Measurements from ENCODE around the gene ARMH2. TPM values are rescaled to one million over a fixed set of nuclear protein-coding genes. Genes with fewer than 3 reads are reported as not detected.
A peak's percentile ranks its signal among the peaks of the same experiment; 100 is the strongest.
"Not testable (repeated sequence)": the region's sequence is repeated elsewhere in the genome, so short reads cannot be mapped to it uniquely, and the experiment has no call there.

ARMH2 gene
- polyA plus RNA-seq, 1 donor from 2014 or later, result 0.50 TPM

- Mint-ChIP-seq H3K4me3 (no peak overlapping the region), H3K27me3 (no peaks in the 10 kb centered on the region)
These were observed 35.1 kb downstream of the ARMH2 start for GRCh38 chr6:24763578-24763977.

GRCh38 chr6:24761851-24762250 lies 36.9 kb downstream of the ARMH2 start:
- Mint-ChIP-seq H3K36me3 (no peaks in the 10 kb centered on the region), H3K27ac (peak overlapping the region in 1 of 3 donors; percentile 16), H3K27me3 (no peaks in the 10 kb centered on the region), H3K4me1 (peaks cover 0 to 6% (median 5%) of the 10 kb centered on the region in 3 donors), H3K4me3 (no peak overlapping the region), H3K9me3 (peaks cover 0 to 2% (median 0%) of the 10 kb centered on the region in 3 donors)

More at GRCh38 chr6:24763578-24763977, 35.1 kb downstream of the ARMH2 start:
- H3K9me3 Mint-ChIP-seq, result peaks cover 0 to 2% (median 0%) of the 10 kb centered on the region in 3 donors
- peaks cover 0 to 6% (median 5%) of the 10 kb centered on the region in 3 donors for H3K4me1 Mint-ChIP-seq
- H3K36me3 Mint-ChIP-seq, result no peaks in the 10 kb centered on the region
- no peak overlapping the region for H3K27ac Mint-ChIP-seq

- peaks cover 0 to 2% (median 0%) of the 10 kb centered on the region in 3 donors for H3K9me3 Mint-ChIP-seq
- no peak overlapping the region for H3K27ac Mint-ChIP-seq
- peaks cover 0 to 5% (median 5%) of the 10 kb centered on the region in 3 donors for H3K4me1 Mint-ChIP-seq
These were observed 37.4 kb downstream of the ARMH2 start for GRCh38 chr6:24761193-24761835.

GRCh38 chr6:24760210-24760609 lies 38.5 kb downstream of the ARMH2 start:
- Mint-ChIP-seq H3K27me3 (no peaks in the 10 kb centered on the region), H3K27ac (no peak overlapping the region), H3K4me1 (peaks cover 0 to 5% (median 5%) of the 10 kb centered on the region in 3 donors), H3K36me3 (no peaks in the 10 kb centered on the region), H3K9me3 (peaks cover 0 to 2% (median 0%) of the 10 kb centered on the region in 3 donors), H3K4me3 (no peak overlapping the region)

More at GRCh38 chr6:24761193-24761835, 37.4 kb downstream of the ARMH2 start:
- no peaks in the 10 kb centered on the region for H3K36me3 Mint-ChIP-seq
- no peaks in the 10 kb centered on the region for H3K27me3 Mint-ChIP-seq
- H3K4me3 Mint-ChIP-seq, result no peak overlapping the region

GRCh38 chr6:24759718-24760117 lies 39.0 kb downstream of the ARMH2 start:
- Mint-ChIP-seq H3K27ac (no peak overlapping the region), H3K36me3 (no peaks in the 10 kb centered on the region), H3K27me3 (no peaks in the 10 kb centered on the region), H3K4me1 (peaks cover 0 to 5% (median 5%) of the 10 kb centered on the region in 3 donors), H3K4me3 (no peak overlapping the region), H3K9me3 (peaks cover 0 to 2% (median 0%) of the 10 kb centered on the region in 3 donors)

- H3K9me3 Mint-ChIP-seq, result peaks cover 0 to 2% (median 0%) of the 10 kb centered on the region in 3 donors
- H3K4me3 Mint-ChIP-seq, result no peak overlapping the region
- H3K27me3 Mint-ChIP-seq, result peaks cover 3% of the 10 kb centered on the region
- H3K27ac Mint-ChIP-seq, result no peak overlapping the region
- peaks cover 0 to 5% (median 5%) of the 10 kb centered on the region in 3 donors for H3K4me1 Mint-ChIP-seq
- H3K36me3 Mint-ChIP-seq, result no peaks in the 10 kb centered on the region
These were observed 41.1 kb downstream of the ARMH2 start for GRCh38 chr6:24757611-24758010.

- Mint-ChIP-seq H3K4me1 (no peaks in the 10 kb centered on the region), H3K36me3 (peaks cover 2% of the 10 kb centered on the region), H3K27ac (no peak overlapping the region), H3K4me3 (no peak overlapping the region), H3K9me3 (no peaks in the 10 kb centered on the region), H3K27me3 (peaks cover 5% of the 10 kb centered on the region)
These were observed 43.4 kb downstream of the ARMH2 start for GRCh38 chr6:24755279-24755678.

GRCh38 chr6:24754378-24754777 lies 44.3 kb downstream of the ARMH2 start:
- H3K4me3 Mint-ChIP-seq, H3K9me3 Mint-ChIP-seq: not testable (repeated sequence)

GRCh38 chr6:24753545-24753944 lies 45.2 kb downstream of the ARMH2 start:
- no peaks in the 10 kb centered on the region for H3K9me3 Mint-ChIP-seq
- H3K4me1 Mint-ChIP-seq, result peaks cover 8 to 11% (median 9%) of the 10 kb centered on the region in 3 donors
- no peak overlapping the region for H3K4me3 Mint-ChIP-seq
- H3K27me3 Mint-ChIP-seq, result peaks cover 5% of the 10 kb centered on the region
- peaks cover 2% of the 10 kb centered on the region for H3K36me3 Mint-ChIP-seq
- H3K27ac Mint-ChIP-seq, result no peak overlapping the region

More at GRCh38 chr6:24754378-24754777, 44.3 kb downstream of the ARMH2 start:
- H3K27me3 Mint-ChIP-seq, H3K36me3 Mint-ChIP-seq, H3K27ac Mint-ChIP-seq, H3K4me1 Mint-ChIP-seq: not testable (repeated sequence)

- peaks cover 5% of the 10 kb centered on the region for H3K27me3 Mint-ChIP-seq
- no peak overlapping the region for H3K27ac Mint-ChIP-seq
- H3K4me3 Mint-ChIP-seq, result no peak overlapping the region
- H3K9me3 Mint-ChIP-seq, result no peaks in the 10 kb centered on the region
- H3K36me3 Mint-ChIP-seq, result peaks cover 2% of the 10 kb centered on the region
- peaks cover 8 to 11% (median 9%) of the 10 kb centered on the region in 3 donors for H3K4me1 Mint-ChIP-seq
These were observed 45.7 kb downstream of the ARMH2 start for GRCh38 chr6:24752917-24753492.

- Mint-ChIP-seq H3K4me3 (no peak overlapping the region), H3K27ac (no peak overlapping the region), H3K27me3 (peaks cover 5% of the 10 kb centered on the region), H3K9me3 (no peaks in the 10 kb centered on the region), H3K4me1 (peaks cover 8 to 11% (median 9%) of the 10 kb centered on the region in 3 donors), H3K36me3 (peaks cover 2% of the 10 kb centered on the region)
These were observed 46.2 kb downstream of the ARMH2 start for GRCh38 chr6:24752503-24752902.

GRCh38 chr6:24750878-24751277 lies 47.8 kb downstream of the ARMH2 start:
- not testable (repeated sequence) for H3K36me3 Mint-ChIP-seq, H3K27me3 Mint-ChIP-seq, H3K4me3 Mint-ChIP-seq, H3K27ac Mint-ChIP-seq, H3K9me3 Mint-ChIP-seq
- H3K4me1 Mint-ChIP-seq, result peaks cover 9 to 11% (median 9%) of the 10 kb centered on the region in 3 donors

- peaks cover 2% of the 10 kb centered on the region for H3K36me3 Mint-ChIP-seq
- peak overlapping the region in 2 of 3 donors; percentile 2 to 67 for H3K27ac Mint-ChIP-seq
- peaks cover 11 to 13% (median 12%) of the 10 kb centered on the region in 3 donors for H3K4me1 Mint-ChIP-seq
- H3K27me3 Mint-ChIP-seq, result peaks cover 5% of the 10 kb centered on the region
- no peak overlapping the region for H3K4me3 Mint-ChIP-seq
- H3K9me3 Mint-ChIP-seq, result no peaks in the 10 kb centered on the region
These were observed 49.4 kb downstream of the ARMH2 start for GRCh38 chr6:24749297-24749696.
